ENCODE measurements around the gene HOXD3.
A peak's percentile ranks its signal among the peaks of the same experiment; 100 is the strongest.

Gene HOXD3

GRCh38 chr2:176121190-176122051 lies 35.7 kb upstream of the HOXD3 start:
- no peak for DNase-seq (ENCODE audit: low read depth)

- DNase-seq (ENCODE audit: low read depth), result no peak
Observed at GRCh38 chr2:176122052-176122682, 34.9 kb upstream of the HOXD3 start.

GRCh38 chr2:176122683-176123410 lies 34.3 kb upstream of the HOXD3 start, which contains the start of gene HOXD9:
Gene HOXD9, plus strand, starts transcription at chr2:176122719. Its CDS starts 50 bp downstream, at chr2:176122769.
- DNase-seq (ENCODE audit: low read depth), result no peak

DNA sequence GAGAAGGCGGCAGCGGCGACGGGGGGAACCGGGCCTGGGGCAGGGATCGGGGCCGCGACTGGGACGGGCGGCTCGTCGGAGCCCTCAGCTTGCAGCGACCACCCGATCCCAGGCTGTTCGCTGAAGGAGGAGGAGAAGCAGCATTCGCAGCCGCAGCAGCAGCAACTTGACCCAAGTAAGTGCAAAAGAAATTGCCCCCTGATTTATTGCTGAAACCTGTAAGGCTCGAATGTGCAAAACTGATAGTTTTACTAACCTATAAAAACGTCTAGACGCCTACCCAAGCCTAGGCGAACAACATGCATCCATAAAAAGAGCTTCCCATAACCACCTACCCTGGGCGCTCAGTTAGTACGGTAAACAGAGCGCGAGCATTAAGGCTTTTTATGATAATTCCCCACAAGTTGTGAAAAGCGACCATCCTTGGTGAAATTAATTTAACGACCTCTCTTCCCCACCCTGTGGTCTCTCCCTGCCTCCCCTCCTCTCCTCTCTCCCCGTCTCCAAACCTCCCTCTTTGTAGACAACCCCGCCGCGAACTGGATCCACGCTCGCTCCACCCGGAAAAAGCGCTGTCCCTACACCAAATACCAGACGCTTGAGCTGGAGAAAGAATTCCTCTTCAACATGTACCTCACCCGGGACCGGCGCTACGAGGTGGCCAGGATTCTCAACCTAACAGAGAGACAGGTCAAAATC lies 33.5 kb upstream of the HOXD3 start:
- no peak for DNase-seq (ENCODE audit: low read depth)

DNA sequence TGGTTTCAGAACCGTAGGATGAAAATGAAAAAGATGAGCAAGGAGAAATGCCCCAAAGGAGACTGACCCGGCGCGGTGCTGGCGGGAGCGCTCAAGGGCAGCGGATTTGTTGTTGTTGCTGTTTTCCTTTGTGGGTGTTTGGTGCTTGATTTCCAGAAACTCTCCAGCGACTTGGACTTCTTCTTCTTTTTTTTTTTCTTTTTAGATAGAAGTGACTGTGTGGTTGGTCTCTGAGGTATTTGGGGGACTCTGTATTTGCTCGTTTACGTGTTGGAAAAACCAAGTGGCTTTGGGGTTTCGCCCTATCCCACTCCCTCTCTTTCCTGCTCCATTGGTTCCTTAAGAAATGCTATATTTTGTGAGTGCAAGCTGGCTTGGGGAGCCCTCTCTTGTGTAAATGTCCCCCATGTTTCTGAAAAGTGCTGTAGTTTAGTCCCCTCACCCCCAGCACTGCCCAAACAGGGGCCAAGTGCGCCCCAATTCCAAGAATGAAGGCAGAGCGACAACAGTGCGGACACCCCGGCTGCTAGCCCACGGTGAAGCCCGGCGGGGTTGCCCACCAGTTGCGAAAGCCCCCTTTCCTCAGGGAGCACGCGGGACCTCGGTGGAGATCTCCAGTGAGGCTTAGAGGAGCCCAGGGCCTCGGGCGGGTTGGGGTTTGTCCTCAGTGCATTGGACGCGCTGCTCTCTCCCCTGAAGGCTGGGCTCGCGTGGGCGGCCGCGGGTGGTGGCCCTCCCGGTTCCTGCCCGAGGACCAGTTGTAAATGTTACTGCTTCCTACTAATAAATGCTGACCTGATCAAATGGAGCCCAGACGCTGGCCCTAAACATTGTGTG lies 32.8 kb upstream of the HOXD3 start:
- DNase-seq (ENCODE audit: low read depth), result no peak

- no peak for DNase-seq (ENCODE audit: low read depth)
Observed at GRCh38 chr2:176124947-176125771, 31.9 kb upstream of the HOXD3 start.

- DNase-seq (ENCODE audit: low read depth), result no peak
Observed at GRCh38 chr2:176125772-176126054, 31.4 kb upstream of the HOXD3 start.

GRCh38 chr2:176126929-176127773 lies 30.0 kb upstream of the HOXD3 start:
- DNase-seq (ENCODE audit: low read depth), result no peak

DNA sequence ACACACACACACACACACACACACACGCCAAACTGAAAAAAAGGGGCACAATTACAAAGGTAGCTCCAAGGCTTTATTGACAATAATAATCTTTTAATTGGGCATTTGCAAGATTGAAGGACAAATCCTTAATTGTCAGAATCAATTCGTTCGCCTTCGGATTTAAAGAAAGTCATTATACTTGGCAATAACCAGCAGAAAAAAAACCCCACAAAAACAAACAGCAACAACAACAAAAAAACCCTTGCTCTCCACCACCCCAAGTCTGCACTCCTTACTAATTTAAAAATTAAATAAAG lies 29.4 kb upstream of the HOXD3 start:
- no peak for DNase-seq (ENCODE audit: low read depth)

DNA sequence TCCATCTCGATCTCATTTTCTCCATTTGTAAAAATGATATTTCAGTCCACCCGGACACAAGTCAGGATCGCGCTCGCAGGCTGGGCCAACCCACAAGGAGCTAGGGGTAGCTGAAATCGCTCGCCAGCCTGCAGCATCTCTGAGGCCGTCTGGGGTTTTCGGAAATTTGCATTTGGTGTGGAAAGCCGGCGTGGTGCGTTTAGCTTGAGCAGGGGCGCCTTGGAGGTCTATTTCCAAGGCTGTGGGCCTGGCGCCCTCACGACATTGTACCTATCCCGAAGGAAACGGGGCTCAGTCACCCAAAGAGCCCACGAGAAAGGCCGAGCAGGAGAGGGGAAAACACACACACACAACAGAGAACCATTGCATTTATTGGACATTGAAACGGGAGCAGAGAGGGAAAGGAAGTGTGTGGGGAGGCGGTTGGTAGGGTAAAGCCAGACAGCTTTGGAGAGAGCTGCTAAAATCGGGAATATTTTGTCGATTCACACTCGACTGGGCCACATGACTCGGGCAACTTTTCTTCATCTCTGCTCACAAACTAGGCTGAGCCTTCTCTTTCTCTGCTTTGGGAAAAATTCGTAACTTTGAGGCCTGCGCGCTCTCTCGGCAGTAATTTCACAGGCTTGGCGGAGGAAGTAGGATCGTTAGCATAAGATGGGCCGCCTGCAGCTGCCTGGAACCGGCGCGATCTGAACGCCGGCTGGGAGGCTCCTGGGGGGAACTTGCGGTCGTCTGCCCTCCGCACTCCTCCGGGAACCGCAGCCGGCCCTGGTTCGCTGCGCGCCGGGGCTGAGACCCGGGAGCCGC lies 28.7 kb upstream of the HOXD3 start:
- no peak for DNase-seq (ENCODE audit: low read depth)

- DNase-seq (ENCODE audit: low read depth), result peak; percentile 73
Observed at GRCh38 chr2:176128982-176129796, 27.9 kb upstream of the HOXD3 start, which contains the start of gene HOXD8. Gene HOXD8, plus strand, starts transcription at chr2:176129705. Its CDS starts 662 bp downstream, at chr2:176130367.

GRCh38 chr2:176129813-176130146 lies 27.3 kb upstream of the HOXD3 start:
- no peak for DNase-seq (ENCODE audit: low read depth)

DNA sequence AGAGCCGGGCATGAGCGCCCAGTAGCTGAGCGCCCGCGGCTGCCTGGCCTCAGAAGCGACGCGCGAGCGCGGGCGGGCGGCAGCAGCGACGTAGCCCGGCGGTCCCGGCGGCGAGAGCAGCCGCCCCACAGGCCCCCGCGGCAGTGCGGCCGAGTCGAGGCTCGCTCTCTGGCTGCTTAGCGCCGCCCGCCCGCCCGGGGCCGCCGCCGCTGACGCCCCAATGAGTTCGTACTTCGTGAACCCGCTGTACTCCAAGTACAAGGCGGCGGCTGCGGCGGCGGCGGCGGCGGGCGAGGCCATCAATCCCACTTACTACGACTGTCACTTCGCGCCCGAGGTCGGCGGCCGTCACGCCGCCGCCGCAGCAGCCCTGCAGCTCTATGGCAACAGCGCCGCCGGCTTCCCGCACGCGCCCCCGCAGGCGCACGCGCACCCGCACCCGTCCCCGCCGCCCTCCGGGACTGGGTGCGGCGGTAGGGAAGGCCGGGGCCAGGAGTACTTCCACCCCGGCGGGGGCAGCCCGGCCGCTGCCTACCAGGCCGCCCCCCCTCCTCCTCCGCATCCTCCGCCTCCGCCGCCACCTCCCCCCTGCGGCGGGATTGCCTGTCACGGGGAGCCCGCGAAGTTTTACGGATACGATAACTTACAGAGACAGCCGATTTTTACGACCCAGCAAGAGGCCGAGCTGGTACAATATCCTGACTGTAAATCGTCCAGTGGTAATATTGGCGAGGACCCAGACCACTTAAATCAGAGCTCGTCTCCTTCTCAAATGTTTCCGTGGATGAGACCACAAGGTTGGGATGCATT lies 26.8 kb upstream of the HOXD3 start:
- DNase-seq (ENCODE audit: low read depth), result no peak

- DNase-seq (ENCODE audit: low read depth), result no peak
Observed at GRCh38 chr2:176130957-176131847, 25.9 kb upstream of the HOXD3 start.

- no peak for DNase-seq (ENCODE audit: low read depth)
Observed at GRCh38 chr2:176131848-176132158, 25.3 kb upstream of the HOXD3 start.

All from stromal cell of bone marrow (primary cell).